Prostate gland (tissue), 2 donors: Measurements from ENCODE around the gene RAI1. TPM values are rescaled to one million over a fixed set of nuclear protein-coding genes. Genes with fewer than 3 reads are reported as not detected.

ENCODE experiments used
- DNase-seq: peaks from one replicate; pipeline ENCODE4 v3.0.0-alpha.2; 2019; ENCODE audit warnings: low spot score
- H3K27ac ChIP-seq, 2 donors: fragments of 200-600 bp; sonication (generic); 2 replicates each; pipeline ENCODE4 v1.5.1; 2017 to 2019
- H3K27me3 ChIP-seq: fragments of 200-600 bp; sonication (generic); replicated peaks from 2 replicates; pipeline ENCODE4 v1.5.1; 2019; ENCODE audit not compliant: insufficient read depth
- H3K36me3 ChIP-seq, 2 donors: fragments of 200-600 bp; sonication (generic); 1 replicate in 1 of 2; 2 replicates in 1 of 2; pipeline versions ENCODE4 v1.5.1 to v1.8.1; 2017 to 2019
- H3K4me1 ChIP-seq: fragments of 200-600 bp; sonication (generic); replicated peaks from 2 replicates; pipeline ENCODE4 v1.5.1; 2019
- H3K4me3 ChIP-seq, 2 donors: fragments of 200-600 bp; sonication (generic); 2 replicates each; pipeline ENCODE4 v1.5.1; 2017 to 2019
- H3K9me3 ChIP-seq: fragments of 200-600 bp; sonication (generic); 2 replicates; pipeline ENCODE4 v1.5.1; 2017
- CTCF ChIP-seq, 4 experiments: fragments of 200-600 bp in 2 of 4; fragments of 450-650 bp in 2 of 4; sonication (generic) in 2 of 4; IDR thresholded peaks; 1 replicate in 3 of 4; 2 replicates in 1 of 4; pipeline ENCODE4 v1.5.1; 2016 to 2019; ENCODE audit warnings: antibody characterized with exemption in 4 of 4, mild to moderate bottlenecking in 2 of 4, moderate library complexity in 2 of 4
- POLR2A ChIP-seq: fragments of 450-650 bp; IDR thresholded peaks from one replicate; pipeline ENCODE4 v1.6.1; 2016; ENCODE audit warnings: antibody characterized with exemption, mild to moderate bottlenecking
- POLR2AphosphoS5 ChIP-seq: sonication (generic); formaldehyde crosslinking; IDR thresholded peaks from one replicate; pipeline ENCODE4 v1.6.1; 2017; ENCODE audit warnings: antibody characterized with exemption
- WGBS: methylation state at CpG from one replicate; pipeline ENCODE4 v1.1.5; 2018; 5-methylcytosine and 5-hydroxymethylcytosine counted together
- intact Hi-C: fragments of 100-400 bp; cut with DNase I; formaldehyde crosslinking; loops from one replicate; pipeline ENCODE4 v1.14.2; 2022
- total RNA-seq, 2 donors: library from RNA; depleted of rRNA; stranded (reverse); fragments of >200 nt; gene quantifications; one replicate each; pipeline ENCODE4 v1.1.0, GENCODE V29; 2016

The RAI1 gene
- total RNA-seq, 2 donors from 2014 or later: 69.2 to 71.0 TPM

DNA sequence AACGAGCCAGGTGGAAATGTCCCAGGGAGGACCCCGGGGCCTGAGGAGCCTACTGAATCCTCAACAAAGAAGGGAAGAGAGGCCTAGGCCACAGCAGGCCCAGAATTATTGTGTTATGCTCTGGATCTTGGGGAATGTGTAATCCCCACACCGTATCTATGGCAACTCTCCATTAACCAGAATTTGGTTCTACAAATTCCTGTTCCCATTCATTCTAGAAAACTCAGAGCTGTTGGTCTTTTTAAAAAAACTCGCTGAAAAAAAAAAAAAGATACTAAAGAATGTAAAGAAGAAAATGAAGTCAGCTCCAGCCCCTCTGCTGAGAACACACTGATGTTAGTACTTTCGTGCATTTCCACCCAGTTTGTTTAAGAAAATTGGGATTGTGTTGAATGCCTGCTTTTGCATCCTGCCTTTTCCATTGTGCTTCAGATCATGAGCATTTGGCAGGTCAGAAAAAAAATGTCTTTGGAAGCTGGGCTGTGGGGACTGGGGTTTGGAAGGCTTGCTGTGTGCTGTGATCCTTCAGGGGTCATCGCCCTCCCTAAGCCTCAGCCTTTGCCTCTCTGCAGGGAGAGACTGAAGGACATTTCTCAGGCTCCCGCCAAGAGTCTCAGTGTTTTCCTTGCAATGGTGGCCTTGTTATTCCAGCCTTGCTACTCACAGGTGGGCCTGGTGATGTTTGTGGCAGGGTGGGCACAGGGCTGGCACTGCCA, 86.1 kb downstream of the RAI1 start:
- no peak for DNase-seq
- Histone ChIP-seq H3K27me3 (no peaks in the 10 kb centered on the region), H3K4me3 (no peak overlapping the region), H3K27ac (peak overlapping the region in 1 of 2 donors; percentile 58), H3K4me1 (peaks cover 20% of the 10 kb centered on the region), H3K36me3 (no peaks in the 10 kb centered on the region), H3K9me3 (no peaks in the 10 kb centered on the region)
- WGBS: 69% methylated on average over 7 of the region's 7 CpGs
- TF ChIP-seq POLR2AphosphoS5: no peak
- no peak for TF ChIP-seq CTCF (IDR thresholded peaks at IDR 0.05)
- no peak for TF ChIP-seq POLR2A
- intact Hi-C loops: no loop called here

- Histone ChIP-seq H3K27me3 (no peaks in the 10 kb centered on the region), H3K27ac (peak overlapping the region; percentile 58 to 60), H3K36me3 (no peaks in the 10 kb centered on the region), H3K4me3 (no peak overlapping the region), H3K4me1 (peaks cover 20% of the 10 kb centered on the region), H3K9me3 (no peaks in the 10 kb centered on the region)
- 85% methylated on average over 6 of the region's 6 CpGs for WGBS
- no peak for DNase-seq
- TF ChIP-seq CTCF (IDR thresholded peaks at IDR 0.05) (no peak), POLR2AphosphoS5 (no peak), POLR2A (no peak)
- intact Hi-C loops: no loop called here
These were observed 86.7 kb downstream of the RAI1 start for GRCh38 chr17:17767887-17768418.

DNA sequence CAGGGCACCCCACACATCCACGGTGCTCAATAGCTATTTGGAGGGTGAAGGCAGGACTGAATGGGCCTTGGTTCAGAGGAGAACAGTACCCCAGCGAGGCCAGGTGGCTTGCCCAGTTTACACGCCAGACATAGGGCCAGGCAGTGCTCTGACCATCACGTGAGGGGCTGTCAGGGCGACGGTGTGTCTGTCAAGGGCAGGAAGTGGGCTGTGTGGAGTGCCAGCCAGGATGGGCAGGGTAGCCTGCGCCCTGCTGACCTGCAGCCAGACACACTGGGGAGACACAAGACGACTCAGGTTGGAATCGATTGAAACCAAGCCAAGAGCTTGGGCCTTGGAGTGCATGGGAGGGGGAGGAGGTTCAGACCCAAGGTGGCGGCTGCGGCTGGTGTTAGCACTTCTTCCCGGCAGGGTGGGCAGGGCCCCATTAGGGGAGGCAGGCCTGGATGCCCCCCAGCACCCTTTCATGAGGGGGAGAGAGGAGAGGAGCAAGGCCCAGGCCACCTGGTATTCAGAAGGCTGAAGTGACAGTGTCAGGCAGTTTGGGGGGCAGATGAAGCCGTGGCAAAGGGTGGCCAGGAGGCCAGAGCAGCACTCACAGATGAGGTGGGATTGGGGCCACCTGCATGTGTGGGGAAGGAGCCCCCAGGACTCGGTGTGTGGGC, 87.3 kb downstream of the RAI1 start:
- WGBS: 32% methylated on average over 14 of the region's 14 CpGs
- peak overlapping the region; percentile 58 to 60 for H3K27ac ChIP-seq

DNA sequence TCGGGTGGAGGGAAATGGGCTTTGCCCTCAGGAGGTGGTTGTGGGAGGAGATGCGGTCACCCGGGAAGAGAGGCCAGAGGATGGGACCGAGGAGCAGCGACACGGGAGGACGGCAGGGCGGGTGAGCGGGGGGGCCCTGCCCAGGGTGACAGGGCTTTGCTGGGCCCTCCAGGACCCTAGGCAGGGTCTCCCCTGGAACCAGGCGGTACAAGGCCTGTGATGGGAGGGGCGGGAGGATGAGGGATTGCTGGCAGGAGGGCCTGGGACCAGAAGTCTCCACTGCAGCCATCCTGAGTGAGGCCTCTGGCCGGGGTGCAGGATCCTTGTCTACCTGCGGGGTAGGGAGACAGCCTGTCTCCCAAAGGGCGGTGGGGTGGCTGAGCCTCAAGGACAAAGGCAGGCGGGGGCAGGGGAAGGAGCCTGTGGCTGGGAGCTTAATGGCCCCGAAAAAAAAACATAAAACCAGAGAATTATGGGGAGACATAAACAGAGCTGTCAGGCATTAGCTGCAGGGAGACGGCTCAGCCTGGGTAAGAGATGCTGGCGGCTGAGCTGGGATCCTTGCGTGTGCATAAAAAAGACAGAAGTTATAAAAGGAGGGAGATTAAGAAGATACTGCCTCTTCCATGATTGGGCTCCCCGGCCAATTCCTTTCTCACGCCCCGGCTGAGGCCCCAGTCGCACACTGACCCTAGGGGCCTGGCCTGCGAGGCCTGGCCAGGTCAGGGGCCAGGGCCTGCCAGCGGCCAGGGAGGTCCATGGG, 88.8 kb downstream of the RAI1 start:
- Histone ChIP-seq H3K27me3 (no peaks in the 10 kb centered on the region), H3K36me3 (no peaks in the 10 kb centered on the region), H3K27ac (peak overlapping the region; percentile 58 to 60), H3K9me3 (no peaks in the 10 kb centered on the region), H3K4me3 (no peak overlapping the region), H3K4me1 (peaks cover 26% of the 10 kb centered on the region)
- no peak for DNase-seq
- no peak for TF ChIP-seq POLR2A
- no peak for TF ChIP-seq CTCF (IDR thresholded peaks at IDR 0.05)
- no peak for TF ChIP-seq POLR2AphosphoS5
- 67% methylated on average over 25 of the region's 25 CpGs for WGBS
- intact Hi-C loops: no loop called here

More for the DNA sequence above, 87.3 kb downstream of the RAI1 start:
- Histone ChIP-seq H3K4me1 (peaks cover 20% of the 10 kb centered on the region), H3K4me3 (no peak overlapping the region), H3K36me3 (no peaks in the 10 kb centered on the region), H3K27me3 (no peaks in the 10 kb centered on the region), H3K9me3 (no peaks in the 10 kb centered on the region)
- intact Hi-C loops: no loop called here
- peak; percentile 37 for DNase-seq
- no peak for TF ChIP-seq CTCF (IDR thresholded peaks at IDR 0.05)
- peak; percentile 4 for TF ChIP-seq POLR2A
